ENCODE measurements around the gene MAP3K10. TPM values are rescaled to one million over a fixed set of nuclear protein-coding genes. Genes with fewer than 3 reads are reported as not detected.

Gene MAP3K10
- total RNA-seq, 4 donors from 2014 or later, result 12.7 to 24.6 (median 13.9) TPM

DNA sequence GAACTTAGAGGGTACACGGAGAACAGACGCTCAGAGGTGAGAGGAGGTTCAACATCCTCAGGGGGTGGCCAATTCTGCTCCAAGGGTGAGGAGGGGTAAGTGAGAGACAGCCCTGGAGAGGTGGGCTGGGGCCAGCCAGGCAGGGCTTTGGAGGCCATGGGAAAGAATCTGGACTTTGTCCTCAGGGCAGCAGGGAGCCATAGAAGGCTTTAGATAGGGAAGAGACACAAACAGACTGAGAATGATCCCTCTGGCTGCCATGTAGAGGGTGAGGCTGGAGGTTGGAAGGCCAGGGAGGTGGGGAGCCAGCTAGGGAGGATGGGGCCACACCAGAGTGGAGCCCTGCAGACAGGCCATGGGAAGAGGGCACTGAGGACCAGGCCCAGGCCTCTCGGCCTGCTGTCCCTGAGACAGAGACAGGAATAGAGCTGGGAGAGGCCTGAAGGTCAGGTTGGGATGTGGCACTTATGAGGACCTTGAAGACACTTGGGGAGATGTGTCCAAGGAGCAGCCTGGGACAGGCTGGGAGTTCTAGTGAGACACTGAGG lies 64.5 kb downstream of the MAP3K10 start:
- no peak for TF ChIP-seq POLR2A (IDR thresholded peaks at IDR 0.05)
- TF ChIP-seq EP300 (IDR thresholded peaks at IDR 0.05), result no peak
- TF ChIP-seq, protein P1, sequence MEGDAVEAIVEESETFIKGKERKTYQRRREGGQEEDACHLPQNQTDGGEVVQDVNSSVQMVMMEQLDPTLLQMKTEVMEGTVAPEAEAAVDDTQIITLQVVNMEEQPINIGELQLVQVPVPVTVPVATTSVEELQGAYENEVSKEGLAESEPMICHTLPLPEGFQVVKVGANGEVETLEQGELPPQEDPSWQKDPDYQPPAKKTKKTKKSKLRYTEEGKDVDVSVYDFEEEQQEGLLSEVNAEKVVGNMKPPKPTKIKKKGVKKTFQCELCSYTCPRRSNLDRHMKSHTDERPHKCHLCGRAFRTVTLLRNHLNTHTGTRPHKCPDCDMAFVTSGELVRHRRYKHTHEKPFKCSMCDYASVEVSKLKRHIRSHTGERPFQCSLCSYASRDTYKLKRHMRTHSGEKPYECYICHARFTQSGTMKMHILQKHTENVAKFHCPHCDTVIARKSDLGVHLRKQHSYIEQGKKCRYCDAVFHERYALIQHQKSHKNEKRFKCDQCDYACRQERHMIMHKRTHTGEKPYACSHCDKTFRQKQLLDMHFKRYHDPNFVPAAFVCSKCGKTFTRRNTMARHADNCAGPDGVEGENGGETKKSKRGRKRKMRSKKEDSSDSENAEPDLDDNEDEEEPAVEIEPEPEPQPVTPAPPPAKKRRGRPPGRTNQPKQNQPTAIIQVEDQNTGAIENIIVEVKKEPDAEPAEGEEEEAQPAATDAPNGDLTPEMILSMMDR (IDR thresholded peaks at IDR 0.05), result no peak
- H3K27me3 ChIP-seq, result no peaks in the 10 kb centered on the region
- H3K27ac ChIP-seq, result no peak overlapping the region
- H3K4me1 ChIP-seq, result peaks cover 0 to 18% (median 2%) of the 10 kb centered on the region in 4 donors
- no peak overlapping the region for H3K4me3 ChIP-seq
- no peak for DNase-seq (ENCODE audit: low spot score in 2 of 2)
- WGBS, 2 donors, result 75 to 86% methylated on average over 3 of the region's 3 CpGs
- no peaks in the 10 kb centered on the region for H3K9me3 ChIP-seq
- peaks cover 0 to 48% (median 10%) of the 10 kb centered on the region in 3 donors for H3K36me3 ChIP-seq

GRCh38 chr19:40256512-40256911 lies 65.3 kb downstream of the MAP3K10 start:
- no peak overlapping the region for H3K27ac ChIP-seq
- no peak for DNase-seq (ENCODE audit: low spot score in 2 of 2)
- peaks cover 0 to 44% (median 10%) of the 10 kb centered on the region in 3 donors for H3K36me3 ChIP-seq
- WGBS, 2 donors, result 81 to 93% methylated on average over 6 to 8 of the region's 8 CpGs
- TF ChIP-seq EP300 (IDR thresholded peaks at IDR 0.05), result no peak
- TF ChIP-seq, protein P1 (IDR thresholded peaks at IDR 0.05), result no peak
- no peak for TF ChIP-seq POLR2A (IDR thresholded peaks at IDR 0.05)
- no peaks in the 10 kb centered on the region for H3K9me3 ChIP-seq
- peaks cover 0 to 18% (median 2%) of the 10 kb centered on the region in 4 donors for H3K4me1 ChIP-seq
- no peaks in the 10 kb centered on the region for H3K27me3 ChIP-seq
- H3K4me3 ChIP-seq, result no peak overlapping the region

GRCh38 chr19:40257096-40257517 lies 65.9 kb downstream of the MAP3K10 start:
- WGBS, 2 donors, result 90 to 92% methylated on average over 8 of the region's 9 CpGs
- H3K36me3 ChIP-seq, result peaks cover 0 to 43% (median 10%) of the 10 kb centered on the region in 3 donors
- H3K27ac ChIP-seq, result no peak overlapping the region
- H3K4me3 ChIP-seq, result no peak overlapping the region
- no peaks in the 10 kb centered on the region for H3K9me3 ChIP-seq
- H3K4me1 ChIP-seq, result peaks cover 0 to 18% (median 2%) of the 10 kb centered on the region in 4 donors
- no peak for DNase-seq (ENCODE audit: low spot score in 2 of 2)
- H3K27me3 ChIP-seq, result no peaks in the 10 kb centered on the region
- TF ChIP-seq EP300 (IDR thresholded peaks at IDR 0.05), result no peak

DNA sequence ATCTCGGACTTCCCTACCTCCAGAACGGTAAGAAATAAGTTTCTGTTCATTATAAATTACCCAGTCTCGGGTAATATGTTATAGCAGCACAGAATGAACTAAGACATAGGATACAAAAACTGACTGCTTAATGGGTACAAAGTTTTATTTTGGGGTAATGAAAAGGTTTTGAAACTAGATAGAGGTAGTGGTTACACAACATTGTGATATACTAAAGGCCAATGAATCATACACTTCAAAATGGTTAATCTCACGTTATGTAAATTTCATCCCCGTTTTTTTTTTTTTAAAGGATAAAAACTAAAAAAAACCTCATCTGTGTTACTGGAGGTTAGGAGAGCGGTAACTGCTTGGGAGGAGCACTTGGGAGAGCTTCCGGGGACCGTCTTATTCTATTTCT lies 70.4 kb downstream of the MAP3K10 start:
- TF ChIP-seq EP300 (IDR thresholded peaks at IDR 0.05) (no peak), POLR2A (IDR thresholded peaks at IDR 0.05) (no peak)
- TF ChIP-seq, protein P1 (IDR thresholded peaks at IDR 0.05), result no peak
- no peak overlapping the region for H3K4me3 ChIP-seq
- peaks cover 0 to 11% (median 0%) of the 10 kb centered on the region in 4 donors for H3K4me1 ChIP-seq
- 82 to 87% methylated on average over 8 of the region's 8 CpGs for whole genome bisulfite sequencing, 2 donors
- H3K27ac ChIP-seq, result no peak overlapping the region
- H3K36me3 ChIP-seq, result peaks cover 0 to 41% (median 0%) of the 10 kb centered on the region in 3 donors
- no peaks in the 10 kb centered on the region for H3K27me3 ChIP-seq
- no peak for DNase-seq (ENCODE audit: low spot score in 2 of 2)
- no peaks in the 10 kb centered on the region for H3K9me3 ChIP-seq

- Histone ChIP-seq H3K4me1 (peaks cover 0 to 19% (median 0%) of the 10 kb centered on the region in 4 donors), H3K4me3 (no peak overlapping the region), H3K27ac (no peak overlapping the region), H3K9me3 (no peaks in the 10 kb centered on the region), H3K36me3 (peaks cover 0 to 38% (median 0%) of the 10 kb centered on the region in 3 donors), H3K27me3 (no peaks in the 10 kb centered on the region)
- 90 to 92% methylated on average over 3 of the region's 3 CpGs for WGBS, 2 donors
- DNase-seq (ENCODE audit: low spot score in 2 of 2), result no peak
- TF ChIP-seq, protein P1 (IDR thresholded peaks at IDR 0.05), result no peak
Measured at GRCh38 chr19:40262422-40262821, 71.2 kb downstream of the MAP3K10 start.

Measured in tibial nerve (tissue), 4 donors.